Tibial nerve (tissue), 4 donors: ENCODE results near the gene NKX2-3.

ENCODE experiments used
- CTCF ChIP-seq, 5 experiments: fragments of 200-600 bp in 3 of 5; fragments of 450-650 bp in 2 of 5; sonication (generic) in 3 of 5; IDR thresholded peaks; one replicate each; pipeline ENCODE4 v1.5.1; 2016 to 2019; ENCODE audit warnings: antibody characterized with exemption in 5 of 5, mild to moderate bottlenecking in 3 of 5, moderate library complexity in 2 of 5
- EP300 ChIP-seq, 2 donors: sonication (generic); formaldehyde crosslinking; IDR thresholded peaks; one replicate each; pipeline ENCODE4 v1.6.1; 2017; ENCODE audit warnings: antibody characterized with exemption in 2 of 2, mild to moderate bottlenecking in 1 of 2
- POLR2A ChIP-seq, 2 donors: fragments of 450-650 bp; IDR thresholded peaks; one replicate each; pipeline ENCODE4 v1.6.1; 2017; ENCODE audit warnings: antibody characterized with exemption in 2 of 2, mild to moderate bottlenecking in 2 of 2, moderate library complexity in 2 of 2

GRCh38 chr10:99520040-99520846 is 12.5 kb upstream of the NKX2-3 start:
- no peak for TF ChIP-seq CTCF (IDR thresholded peaks at IDR 0.05)
- TF ChIP-seq EP300 (IDR thresholded peaks at IDR 0.05), result no peak
- no peak for TF ChIP-seq POLR2A (IDR thresholded peaks at IDR 0.05)
